Stimulated activated CD4-positive, alpha-beta T cell treated with anti-CD3 and anti-CD28 coated beads, TNF-alpha, amount 100 ng/mL, for 1 hour (primary cell): ENCODE results near the gene RPL15.

Experiments used
- DNase-seq, 3 donors: peaks; one replicate each; pipeline ENCODE4 v3.0.0-alpha.2; 2020; ENCODE audit warnings: low read depth in 3 of 3, low spot score in 1 of 3

The RPL15 gene

DNA sequence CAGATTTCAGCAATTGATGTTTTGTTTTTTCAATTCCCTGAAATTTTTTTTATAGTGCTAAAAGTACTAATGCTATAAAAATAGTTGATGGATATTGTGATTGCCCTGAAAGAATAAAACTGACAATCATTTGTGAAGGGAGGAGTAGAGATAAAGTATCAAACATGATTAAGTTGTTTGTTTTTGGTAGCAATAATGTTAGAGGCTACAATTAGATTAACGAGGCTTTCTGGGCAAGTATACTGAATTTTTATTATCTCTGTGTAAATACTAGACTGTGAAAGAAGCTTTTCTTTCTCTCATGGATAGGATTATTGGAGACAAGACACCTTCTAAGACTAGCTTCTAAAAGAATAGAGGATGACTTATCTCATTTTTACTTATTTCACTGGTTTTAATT, 43.7 kb downstream of the RPL15 start:
- DNase-seq, result no peak

- DNase-seq, result no peak
Observed at GRCh38 chr3:23961066-23961465, 44.1 kb downstream of the RPL15 start.

DNA sequence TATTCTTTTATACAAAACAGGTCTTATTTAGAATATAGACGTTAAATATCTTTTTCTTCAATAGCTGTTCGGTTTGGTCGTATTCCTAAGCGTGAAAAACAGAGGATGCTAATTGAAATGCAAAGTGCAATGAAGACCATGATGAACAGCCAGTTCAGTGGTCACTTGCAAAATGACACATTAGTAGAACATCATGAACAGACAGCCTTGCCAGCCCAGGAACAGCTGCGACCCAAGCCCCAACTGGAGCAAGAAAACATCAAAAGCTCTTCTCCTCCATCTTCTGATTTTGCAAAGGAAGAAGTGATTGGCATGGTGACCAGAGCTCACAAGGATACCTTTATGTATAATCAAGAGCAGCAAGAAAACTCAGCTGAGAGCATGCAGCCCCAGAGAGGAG, 45.0 kb downstream of the RPL15 start:
- DNase-seq, result no peak

GRCh38 chr3:23964537-23965235, 47.8 kb downstream of the RPL15 start:
- DNase-seq, result no peak

DNA sequence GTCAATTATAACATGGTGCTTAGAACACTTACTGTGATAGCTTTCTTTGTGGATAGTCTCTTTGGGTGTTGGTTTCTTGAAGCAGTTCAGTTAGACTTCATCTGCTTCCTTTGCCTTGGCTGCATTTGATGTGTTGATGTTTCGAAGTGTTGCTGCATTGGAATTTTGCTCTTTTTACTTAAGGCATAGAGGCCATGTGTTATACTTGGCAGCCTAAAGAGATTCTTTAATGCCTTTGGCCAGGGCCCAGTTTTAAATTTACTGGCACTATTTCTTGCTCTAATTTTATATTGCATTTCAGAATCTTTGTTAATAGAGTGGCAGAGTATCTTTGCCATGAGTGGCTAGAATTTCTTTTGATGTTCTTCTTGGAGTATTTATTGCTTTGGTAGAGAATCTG, 49.4 kb downstream of the RPL15 start:
- DNase-seq, result no peak

- no peak for DNase-seq
Observed at GRCh38 chr3:23968463-23969184, 51.7 kb downstream of the RPL15 start.

DNA sequence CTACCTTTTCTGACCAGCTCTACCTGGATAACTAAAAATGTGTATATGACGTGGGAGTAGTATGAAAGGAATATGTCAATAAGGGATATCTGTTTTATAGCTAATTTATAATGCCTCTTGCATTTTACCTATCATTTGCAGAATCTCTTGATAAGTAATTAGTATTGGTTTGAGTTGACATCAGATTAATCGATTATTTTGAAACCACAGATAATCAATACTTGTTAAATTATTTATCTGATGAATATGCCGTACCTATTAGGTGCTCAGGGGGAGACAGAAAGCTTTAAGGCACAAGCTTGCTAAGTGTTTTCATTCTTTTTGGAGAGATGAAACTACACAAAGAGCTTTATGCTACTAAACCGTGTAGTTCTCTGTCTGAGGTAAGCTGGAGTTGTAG, 52.5 kb downstream of the RPL15 start:
- DNase-seq, result no peak
